ENCODE measurements around the gene GRK3. TPM values are rescaled to one million over a fixed set of nuclear protein-coding genes. Genes with fewer than 3 reads are reported as not detected.

Gene GRK3
- total RNA-seq, 4 donors from 2014 or later, result 3.6 to 10.9 (median 7.1) TPM

DNA sequence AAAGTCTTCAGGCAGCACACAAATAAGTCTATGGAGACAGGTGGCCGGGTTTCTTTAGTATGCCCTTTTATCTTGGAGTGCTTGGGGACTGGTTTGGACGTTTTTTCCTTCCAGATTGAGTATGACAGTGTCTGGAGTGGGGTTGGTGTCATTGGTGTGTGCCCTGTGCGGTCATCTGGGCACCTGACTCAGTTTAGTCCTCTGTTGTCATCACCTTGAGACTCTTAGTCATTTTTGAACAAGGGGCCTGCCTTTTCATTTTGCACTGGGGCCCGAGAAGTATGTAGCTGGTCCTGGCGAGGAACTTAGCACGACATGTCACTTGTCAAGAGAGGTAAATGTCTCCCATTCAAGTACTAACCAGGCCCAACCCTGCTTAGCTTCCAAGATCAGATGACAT lies 150.3 kb downstream of the GRK3 start:
- no peaks in the 10 kb centered on the region for H3K9me3 ChIP-seq
- no peaks in the 10 kb centered on the region for H3K4me1 ChIP-seq
- H3K27me3 ChIP-seq, result no peaks in the 10 kb centered on the region
- no peak for DNase-seq (ENCODE audit: low spot score in 2 of 2)
- H3K4me3 ChIP-seq, result no peak overlapping the region
- peaks cover 16% of the 10 kb centered on the region for H3K36me3 ChIP-seq
- WGBS, result 76% methylated on average over 6 of the region's 6 CpGs
- TF ChIP-seq, protein P1, sequence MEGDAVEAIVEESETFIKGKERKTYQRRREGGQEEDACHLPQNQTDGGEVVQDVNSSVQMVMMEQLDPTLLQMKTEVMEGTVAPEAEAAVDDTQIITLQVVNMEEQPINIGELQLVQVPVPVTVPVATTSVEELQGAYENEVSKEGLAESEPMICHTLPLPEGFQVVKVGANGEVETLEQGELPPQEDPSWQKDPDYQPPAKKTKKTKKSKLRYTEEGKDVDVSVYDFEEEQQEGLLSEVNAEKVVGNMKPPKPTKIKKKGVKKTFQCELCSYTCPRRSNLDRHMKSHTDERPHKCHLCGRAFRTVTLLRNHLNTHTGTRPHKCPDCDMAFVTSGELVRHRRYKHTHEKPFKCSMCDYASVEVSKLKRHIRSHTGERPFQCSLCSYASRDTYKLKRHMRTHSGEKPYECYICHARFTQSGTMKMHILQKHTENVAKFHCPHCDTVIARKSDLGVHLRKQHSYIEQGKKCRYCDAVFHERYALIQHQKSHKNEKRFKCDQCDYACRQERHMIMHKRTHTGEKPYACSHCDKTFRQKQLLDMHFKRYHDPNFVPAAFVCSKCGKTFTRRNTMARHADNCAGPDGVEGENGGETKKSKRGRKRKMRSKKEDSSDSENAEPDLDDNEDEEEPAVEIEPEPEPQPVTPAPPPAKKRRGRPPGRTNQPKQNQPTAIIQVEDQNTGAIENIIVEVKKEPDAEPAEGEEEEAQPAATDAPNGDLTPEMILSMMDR (IDR thresholded peaks at IDR 0.05), result no peak
- TF ChIP-seq POLR2A (IDR thresholded peaks at IDR 0.05) (no peak), POLR2AphosphoS5 (IDR thresholded peaks at IDR 0.05) (no peak), EP300 (IDR thresholded peaks at IDR 0.05) (no peak)
- no peak overlapping the region for H3K27ac ChIP-seq

DNA sequence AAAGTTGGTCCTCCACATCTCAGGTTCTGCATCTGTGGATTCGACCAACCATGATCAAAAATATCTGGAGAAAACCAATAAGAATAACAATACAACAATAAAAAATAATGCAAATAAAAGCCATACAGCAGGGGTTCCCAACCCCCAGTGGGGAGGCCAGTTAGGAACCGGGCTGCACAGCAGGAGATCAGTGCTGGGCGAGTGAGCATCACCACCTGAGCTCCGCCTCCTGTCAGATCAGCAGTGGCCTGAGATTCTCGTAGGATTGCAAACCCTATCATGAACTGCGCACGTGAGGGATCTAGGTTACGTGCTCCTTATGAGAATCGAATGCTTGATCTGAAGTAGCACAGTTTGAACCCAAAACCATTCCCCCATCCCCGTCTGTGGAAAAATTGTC lies 152.2 kb downstream of the GRK3 start:
- no peak for TF ChIP-seq EP300 (IDR thresholded peaks at IDR 0.05)
- no peak for TF ChIP-seq POLR2AphosphoS5 (IDR thresholded peaks at IDR 0.05)
- no peak for TF ChIP-seq POLR2A (IDR thresholded peaks at IDR 0.05)
- TF ChIP-seq, protein P1 (IDR thresholded peaks at IDR 0.05), result no peak
- no peaks in the 10 kb centered on the region for H3K4me1 ChIP-seq
- no peaks in the 10 kb centered on the region for H3K27me3 ChIP-seq
- no peaks in the 10 kb centered on the region for H3K9me3 ChIP-seq
- H3K27ac ChIP-seq, result no peak overlapping the region
- DNase-seq (ENCODE audit: low spot score in 2 of 2), result no peak
- no peak overlapping the region for H3K4me3 ChIP-seq
- H3K36me3 ChIP-seq, result peaks cover 9% of the 10 kb centered on the region
- 92% methylated on average over 10 of the region's 10 CpGs for WGBS

DNA sequence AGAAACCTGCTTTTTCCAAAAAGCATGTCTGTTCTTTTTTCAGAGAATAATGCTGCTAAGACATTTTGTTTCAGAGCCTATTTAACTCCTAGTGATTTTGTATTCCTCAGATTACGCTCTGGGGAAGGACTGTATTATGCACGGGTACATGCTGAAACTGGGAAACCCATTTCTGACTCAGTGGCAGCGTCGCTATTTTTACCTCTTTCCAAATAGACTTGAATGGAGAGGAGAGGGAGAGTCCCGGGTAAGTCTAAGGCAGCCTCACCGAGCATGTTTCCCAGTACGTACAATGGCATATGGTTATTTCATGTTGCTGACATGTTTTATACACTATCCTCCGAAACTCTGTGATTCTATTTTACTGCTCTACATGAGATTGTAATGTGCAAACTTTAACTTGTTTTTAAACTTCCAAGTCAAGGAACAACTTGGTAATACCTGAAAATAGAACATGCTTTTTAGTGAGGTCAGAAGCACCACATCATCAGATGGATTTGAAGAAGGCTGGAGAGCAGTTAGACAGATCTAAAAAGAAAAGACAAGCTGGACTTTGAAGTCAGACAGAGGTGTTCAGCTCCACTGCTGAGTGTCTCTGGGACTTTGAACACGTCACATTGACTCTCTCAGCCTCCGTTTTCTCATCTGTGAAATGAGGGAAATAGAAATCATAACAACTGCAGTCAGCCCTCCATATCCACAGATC lies 153.8 kb downstream of the GRK3 start:
- Histone ChIP-seq H3K9me3 (no peaks in the 10 kb centered on the region), H3K4me1 (no peaks in the 10 kb centered on the region), H3K36me3 (peaks cover 15% of the 10 kb centered on the region), H3K27me3 (no peaks in the 10 kb centered on the region), H3K4me3 (no peak overlapping the region), H3K27ac (no peak overlapping the region)
- 91% methylated on average over 10 of the region's 10 CpGs for WGBS
- TF ChIP-seq EP300 (IDR thresholded peaks at IDR 0.05), result no peak
- TF ChIP-seq, protein P1 (IDR thresholded peaks at IDR 0.05), result no peak
- no peak for TF ChIP-seq POLR2AphosphoS5 (IDR thresholded peaks at IDR 0.05)
- no peak for TF ChIP-seq POLR2A (IDR thresholded peaks at IDR 0.05)
- no peak for DNase-seq (ENCODE audit: low spot score in 2 of 2)

DNA sequence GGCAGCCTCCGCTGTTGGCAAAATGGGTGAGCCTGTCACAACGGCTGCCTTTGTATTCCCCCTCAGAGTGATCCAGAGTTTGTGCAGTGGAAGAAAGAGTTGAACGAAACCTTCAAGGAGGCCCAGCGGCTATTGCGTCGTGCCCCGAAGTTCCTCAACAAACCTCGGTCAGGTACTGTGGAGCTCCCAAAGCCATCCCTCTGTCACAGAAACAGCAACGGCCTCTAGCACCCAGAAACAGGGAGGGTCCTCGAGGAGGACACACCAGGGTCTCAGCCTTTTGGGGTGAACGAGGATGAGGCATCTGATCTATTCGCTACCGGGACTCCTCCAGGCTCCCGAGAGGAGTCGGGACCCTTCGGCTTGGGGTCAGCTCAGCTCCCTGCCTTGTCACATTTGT lies 157.7 kb downstream of the GRK3 start:
- peaks cover 10% of the 10 kb centered on the region for H3K36me3 ChIP-seq
- TF ChIP-seq POLR2AphosphoS5 (IDR thresholded peaks at IDR 0.05), result no peak
- TF ChIP-seq, protein P1 (IDR thresholded peaks at IDR 0.05), result no peak
- TF ChIP-seq POLR2A (IDR thresholded peaks at IDR 0.05), result no peak
- TF ChIP-seq EP300 (IDR thresholded peaks at IDR 0.05), result no peak
- no peak overlapping the region for H3K27ac ChIP-seq
- H3K4me3 ChIP-seq, result no peak overlapping the region
- 94% methylated on average over 16 of the region's 16 CpGs for WGBS
- H3K27me3 ChIP-seq, result no peaks in the 10 kb centered on the region
- H3K4me1 ChIP-seq, result no peaks in the 10 kb centered on the region
- no peaks in the 10 kb centered on the region for H3K9me3 ChIP-seq
- no peak for DNase-seq (ENCODE audit: low spot score in 2 of 2)

DNA sequence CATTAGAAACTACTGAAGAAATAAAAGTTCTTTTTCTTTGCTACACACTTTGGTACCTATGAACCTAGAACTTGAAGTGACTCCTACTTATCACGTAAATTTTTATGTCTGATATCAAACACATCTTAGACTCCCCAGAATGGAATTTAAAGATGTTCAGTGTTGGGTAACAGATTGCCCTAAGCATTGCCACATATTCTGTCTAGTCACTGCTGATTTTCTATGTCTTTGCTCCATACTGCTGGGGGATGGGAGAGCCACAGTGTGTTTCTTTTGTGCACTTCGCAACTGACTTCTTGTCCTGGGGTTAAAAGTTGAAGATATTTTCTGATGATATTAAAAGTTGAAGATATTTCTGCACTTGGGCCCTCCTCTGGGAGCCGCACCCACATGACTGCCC lies 158.2 kb downstream of the GRK3 start:
- no peak overlapping the region for H3K27ac ChIP-seq
- H3K27me3 ChIP-seq, result no peaks in the 10 kb centered on the region
- DNase-seq (ENCODE audit: low spot score in 2 of 2), result no peak
- no peaks in the 10 kb centered on the region for H3K4me1 ChIP-seq
- 95% methylated on average over 3 of the region's 3 CpGs for WGBS
- no peak for TF ChIP-seq POLR2A (IDR thresholded peaks at IDR 0.05)
- TF ChIP-seq, protein P1 (IDR thresholded peaks at IDR 0.05), result no peak
- TF ChIP-seq POLR2AphosphoS5 (IDR thresholded peaks at IDR 0.05), result no peak
- no peak for TF ChIP-seq EP300 (IDR thresholded peaks at IDR 0.05)
- no peaks in the 10 kb centered on the region for H3K9me3 ChIP-seq
- no peak overlapping the region for H3K4me3 ChIP-seq
- peaks cover 10% of the 10 kb centered on the region for H3K36me3 ChIP-seq

All from suprapubic skin (tissue), 4 donors.